ENCODE measurements around the gene MLXIP. TPM values are rescaled to one million over a fixed set of nuclear protein-coding genes. Genes with fewer than 3 reads are reported as not detected.

Gene MLXIP
- total and polyA plus RNA-seq, 2 of the 4 experiments (the other 2 are of a cell fraction), result 2.7 to 10.8 TPM

- Histone ChIP-seq H2BK120ac (ENCODE audit: low read depth, low read length) (no peak overlapping the region), H3K23ac (ENCODE audit: low read depth, low read length) (no peak overlapping the region), H4K91ac (ENCODE audit: insufficient read depth, low read depth, low read length) (no peak overlapping the region), H3K27ac (ENCODE audit: insufficient read depth, low read length) (no peak overlapping the region), H3K4me2 (ENCODE audit: low read depth, low read length) (no peak overlapping the region), H3K9me1 (ENCODE audit: insufficient read depth, low read length) (no peaks in the 10 kb centered on the region), H3K18ac (ENCODE audit: low read depth, low read length) (no peak overlapping the region), H3K14ac (replicated peaks; ENCODE audit: low read depth, low read length) (no peak overlapping the region), H3K56ac (ENCODE audit: extremely low read depth, insufficient read depth, low read length) (no peak overlapping the region), H2AFZ (replicated peaks; ENCODE audit: low read length, poor library complexity) (no peak overlapping the region), H2AK5ac (ENCODE audit: low read depth, low read length) (peak overlapping the region; percentile 14; the same call in 1 of the 2 replicates), H3K9ac (ENCODE audit: low read depth, low read length) (no peak overlapping the region), H2BK15ac (ENCODE audit: low read depth, low read length) (no peak overlapping the region), H2BK5ac (ENCODE audit: low read depth, low read length, poor library complexity, severe bottlenecking) (no peak overlapping the region), H3K4me3 (ENCODE audit: insufficient read depth, low read depth, low read length) (no peak overlapping the region), H2AK9ac (replicated peaks; ENCODE audit: low read depth, low read length, poor library complexity) (peak overlapping the region; percentile 63), H3K36me3 (ENCODE audit: control insufficient read depth, insufficient read depth, low read length) (no peaks in the 10 kb centered on the region), H4K5ac (ENCODE audit: low read depth, low read length) (no peak overlapping the region), H3K4me1 (ENCODE audit: control insufficient read depth, insufficient read depth, low read length) (peaks cover 5% of the 10 kb centered on the region; the same call in 1 of the 2 replicates), H3K79me1 (ENCODE audit: low read depth in 1 of 2, low read length in 2 of 2) (no peaks in the 10 kb centered on the region), H4K20me1 (ENCODE audit: insufficient read depth, low read length) (peaks cover under 1% of the 10 kb centered on the region; the same call in 1 of the 2 replicates), H2BK20ac (ENCODE audit: low read depth, low read length) (no peak overlapping the region), H3K4ac (ENCODE audit: low read depth, low read length) (no peak overlapping the region), H3K27me3 (ENCODE audit: control insufficient read depth, insufficient read depth, low read length) (no peaks in the 10 kb centered on the region), H3K9me3 (ENCODE audit: control insufficient read depth, insufficient read depth, low read length) (0 out of 2 replicates have a peak, but pooled peaks cover 2% of the 10 kb centered on the region), H4K8ac (ENCODE audit: low read depth in 2 of 2, low read length in 2 of 2) (no peak overlapping the region)
- ATAC-seq (ENCODE audit: low read depth) (no peak), DNase-seq (no peak)
- no peak for TF ChIP-seq RAD21 (IDR thresholded peaks at IDR 0.05; ENCODE audit: low read length)
- no peak for TF ChIP-seq CTCF (conservative IDR thresholded peaks at IDR 0.05; ENCODE audit: low read depth, low read length)
- TF ChIP-seq USF2 (IDR thresholded peaks at IDR 0.05; ENCODE audit: low read depth, low read length), result no peak
- TF ChIP-seq SMC3 (IDR thresholded peaks at IDR 0.05; ENCODE audit: low read depth, low read length), result no peak
- in situ Hi-C loops (cut with MboI; ENCODE audit: low sequenced_read_pairs) (no loop called here), intact Hi-C loops (cut with micrococcal nuclease) (no loop called here), dilution Hi-C loops (cut with HindIII; ENCODE audit: low sequenced_read_pairs, unreplicated experiment) (no loop called here)
- POLR2A ChIA-PET (ENCODE audit: unreplicated experiment), result interaction anchor here (0.6 kb wide), 1 partner anchor 10 kb away, joined by 9 read pairs; no protein-coding TSS in a partner anchor
- CTCF ChIA-PET, result no interaction called here
- no TSS peak for BruUV-seq (replicated peaks)
- 100% methylated on average over 3 of the region's 10 CpGs; no CpG with 5 or more reads in 1 of the 2 experiments for WGBS, 2 experiments (ENCODE audit: extremely low coverage in 2 of 2, insufficient read length in 1 of 2)
Measured at GRCh38 chr12:122185494-122186082, 107.0 kb downstream of the MLXIP start.

Measured in IMR-90 (cell line).